HTR-8/SVneo (cell line): ENCODE measurements around the gene SRGAP3.

ENCODE experiments used
- DNase-seq: peaks from one replicate; pipeline ENCODE4 v3.0.0; 2011; ENCODE audit warnings: low spot score, mixed read lengths; ENCODE audit not compliant: insufficient read length
- FAIRE-seq: peaks from 2 replicates; lab custom pipeline; 2011; peaks lifted over from hg19 to GRCh38; lab: Jason Lieb, UNC

Gene SRGAP3

GRCh38 chr3:9255976-9256375 is 6.5 kb upstream of the SRGAP3 start:
- no peak for FAIRE-seq

GRCh38 chr3:9254764-9255163 is 5.3 kb upstream of the SRGAP3 start:
- FAIRE-seq = no peak
- DNase-seq = no peak

More at GRCh38 chr3:9255976-9256375, 6.5 kb upstream of the SRGAP3 start:
- DNase-seq = no peak

- no peak for FAIRE-seq
- no peak for DNase-seq
Measured at GRCh38 chr3:9253327-9253726, 3.9 kb upstream of the SRGAP3 start.

- FAIRE-seq (no peak), DNase-seq (no peak)
Measured at GRCh38 chr3:9251055-9251786, 1.8 kb upstream of the SRGAP3 start.

GRCh38 chr3:9250236-9250635 is 790 bp upstream of the SRGAP3 start:
- no peak for FAIRE-seq

GRCh38 chr3:9248522-9249271 is 749 bp downstream of the SRGAP3 start:
- FAIRE-seq (no peak), DNase-seq (no peak)

More at GRCh38 chr3:9250236-9250635, 790 bp upstream of the SRGAP3 start:
- DNase-seq = no peak

GRCh38 chr3:9247941-9248521 is 1.4 kb downstream of the SRGAP3 start:
- DNase-seq (no peak), FAIRE-seq (no peak)

GRCh38 chr3:9247361-9247940 is 2.0 kb downstream of the SRGAP3 start:
- FAIRE-seq (no peak), DNase-seq (no peak)

- FAIRE-seq (no peak), DNase-seq (no peak)
Measured at GRCh38 chr3:9246189-9246588, 3.3 kb downstream of the SRGAP3 start.

- no peak for FAIRE-seq
Measured at GRCh38 chr3:9244495-9245183, 4.8 kb downstream of the SRGAP3 start.

GRCh38 chr3:9241956-9242355 is 7.5 kb downstream of the SRGAP3 start:
- DNase-seq (no peak), FAIRE-seq (no peak)

More at GRCh38 chr3:9244495-9245183, 4.8 kb downstream of the SRGAP3 start:
- no peak for DNase-seq

GRCh38 chr3:9239680-9240079 is 9.8 kb downstream of the SRGAP3 start:
- DNase-seq (no peak), FAIRE-seq (no peak)

- DNase-seq = no peak
- FAIRE-seq = no peak
Measured at GRCh38 chr3:9238721-9239295, 10.6 kb downstream of the SRGAP3 start.

GRCh38 chr3:9238276-9238675 is 11.2 kb downstream of the SRGAP3 start:
- DNase-seq (no peak), FAIRE-seq (no peak)

GRCh38 chr3:9233814-9234600 is 15.4 kb downstream of the SRGAP3 start:
- FAIRE-seq (no peak), DNase-seq (no peak)

GRCh38 chr3:9233101-9233500 is 16.3 kb downstream of the SRGAP3 start:
- DNase-seq (no peak), FAIRE-seq (no peak)

GRCh38 chr3:9231937-9232336 is 17.5 kb downstream of the SRGAP3 start:
- DNase-seq (no peak), FAIRE-seq (no peak)

- DNase-seq (no peak), FAIRE-seq (no peak)
Measured at GRCh38 chr3:9231471-9231870, 18.0 kb downstream of the SRGAP3 start.

- DNase-seq = no peak
- no peak for FAIRE-seq
Measured at GRCh38 chr3:9231006-9231405, 18.4 kb downstream of the SRGAP3 start.
